Mesenteric fat pad (tissue), 1 donor: ENCODE measurements around the gene C1orf122. TPM values are rescaled to one million over a fixed set of nuclear protein-coding genes. Genes with fewer than 3 reads are reported as not detected.
A peak's percentile ranks its signal among the peaks of the same experiment; 100 is the strongest.
"Not testable (repeated sequence)": the region's sequence is repeated elsewhere in the genome, so short reads cannot be mapped to it uniquely, and the experiment has no call there.

Experiments
- DNase-seq: peaks from one replicate; pipeline ENCODE4 v3.0.0-alpha.2; 2020; ENCODE audit warnings: low spot score
- long read RNA-seq: library from polyadenylated mRNA; unstranded; transcript quantifications from one replicate; pipeline ENCODE4 v2.0.0, GENCODE V29; 2020
- total RNA-seq: library from RNA; stranded (reverse); fragmentation: NEBNext Ultra II Directional; extraction: Animal tissue kit (Norgen Biotek cat#: 25700); gene quantifications from one replicate; pipeline ENCODE4 v1.2.1, GENCODE V29; 2021
- donor health status: DM: yes; HTN: yes; CAD: no.

C1orf122 gene
- total RNA-seq: 44.9 TPM
- long read RNA-seq, partial matches to known transcripts: 0 of 3 reads
- long read RNA-seq, other reads (novel, unspliced or antisense): 0 of 3 reads

- peak; percentile 99 for DNase-seq
Observed at GRCh38 chr1:37807555-37808368, at the start of gene C1orf122, which contains the start of gene YRDC. Gene C1orf122, plus strand, starts transcription at chr1:37807790. Its CDS starts 615 bp downstream, at chr1:37808405. Gene YRDC, minus strand, starts transcription at chr1:37808208. Its CDS starts 28 bp downstream, at chr1:37808180.

DNA sequence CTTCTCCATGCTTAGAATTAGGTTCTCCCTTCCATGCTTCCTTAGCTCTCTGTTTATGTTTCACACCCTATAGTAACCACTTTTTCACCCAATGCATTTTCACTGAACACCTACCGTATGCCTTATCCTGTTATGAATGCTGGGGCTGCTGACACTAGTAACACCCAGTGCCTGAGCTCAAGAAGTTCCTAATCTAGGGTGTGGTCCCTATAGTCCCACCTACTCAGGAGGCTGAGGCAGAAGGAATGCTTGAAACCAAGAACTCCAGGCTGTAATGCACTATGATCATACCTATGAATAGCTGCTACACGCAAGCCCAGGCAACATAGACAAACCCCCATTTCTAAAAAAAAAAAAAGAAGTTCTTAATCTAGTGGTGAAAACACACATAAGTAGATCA is 48.1 kb upstream of the C1orf122 start:
- no peak for DNase-seq

- DNase-seq: peak; percentile 77
Observed at GRCh38 chr1:37761416-37762095, 46.0 kb upstream of the C1orf122 start.

- DNase-seq: peak; percentile 81
Observed at GRCh38 chr1:37762516-37762915, 45.1 kb upstream of the C1orf122 start.

GRCh38 chr1:37763791-37764413 is 43.7 kb upstream of the C1orf122 start:
- peak; percentile 55 for DNase-seq

- peak; percentile 76 for DNase-seq
Observed at GRCh38 chr1:37764414-37764825, 43.2 kb upstream of the C1orf122 start.

DNA sequence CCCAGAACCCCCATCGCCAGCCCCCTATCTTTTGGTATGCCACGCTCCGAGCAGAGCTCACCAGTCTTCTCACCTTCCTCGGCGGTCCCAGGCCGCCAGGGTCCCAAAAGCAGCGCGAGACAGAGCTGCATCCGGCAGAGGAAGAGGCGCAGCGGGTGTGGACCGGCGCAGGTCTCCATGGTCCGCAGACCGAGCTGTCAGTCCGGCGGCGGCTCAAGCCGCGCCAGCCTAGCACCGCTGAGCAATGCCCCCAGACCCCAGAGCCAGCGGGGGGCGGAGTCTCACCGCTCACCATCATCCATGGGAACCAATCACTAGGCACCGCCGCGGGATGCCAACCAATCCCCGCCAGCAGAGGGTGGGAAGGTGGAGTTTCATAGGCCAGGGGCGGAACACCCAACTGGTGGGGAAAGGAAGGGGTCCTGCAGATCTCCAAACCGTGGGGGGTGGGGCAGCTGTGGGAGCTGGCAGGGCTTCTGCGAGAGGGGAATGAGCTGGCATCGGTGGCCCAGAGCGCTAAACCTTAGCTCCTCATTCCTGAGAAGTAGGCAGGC is 42.6 kb upstream of the C1orf122 start, which contains the start of gene EPHA10:
TSS of gene EPHA10 (minus strand) at position 233 of the 554 bp plus-strand sequence. CDS start at position 179, 54 bp downstream.
- DNase-seq: peak; percentile 83

GRCh38 chr1:37765916-37766664 is 41.5 kb upstream of the C1orf122 start:
- peak; percentile 84 for DNase-seq

GRCh38 chr1:37767488-37767887 is 40.1 kb upstream of the C1orf122 start:
- DNase-seq: no peak

DNA sequence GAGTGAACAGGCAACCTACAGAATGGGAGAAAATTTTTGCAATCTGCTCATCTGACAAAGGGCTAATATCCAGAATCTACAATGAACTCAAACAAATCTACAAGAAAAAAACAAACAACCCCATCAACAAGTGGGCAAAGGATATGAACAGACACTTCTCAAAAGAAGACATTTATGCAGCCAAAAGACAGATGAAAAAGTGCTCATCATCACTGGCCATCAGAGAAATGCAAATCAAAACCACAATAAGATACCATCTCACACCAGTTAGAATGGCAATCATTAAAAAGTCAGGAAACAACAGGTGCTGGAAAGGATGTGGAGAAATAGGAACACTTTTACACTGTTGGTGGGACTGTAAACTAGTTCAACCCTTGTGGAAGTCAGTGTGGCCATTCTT is 36.1 kb upstream of the C1orf122 start:
- not testable (repeated sequence) for DNase-seq

DNA sequence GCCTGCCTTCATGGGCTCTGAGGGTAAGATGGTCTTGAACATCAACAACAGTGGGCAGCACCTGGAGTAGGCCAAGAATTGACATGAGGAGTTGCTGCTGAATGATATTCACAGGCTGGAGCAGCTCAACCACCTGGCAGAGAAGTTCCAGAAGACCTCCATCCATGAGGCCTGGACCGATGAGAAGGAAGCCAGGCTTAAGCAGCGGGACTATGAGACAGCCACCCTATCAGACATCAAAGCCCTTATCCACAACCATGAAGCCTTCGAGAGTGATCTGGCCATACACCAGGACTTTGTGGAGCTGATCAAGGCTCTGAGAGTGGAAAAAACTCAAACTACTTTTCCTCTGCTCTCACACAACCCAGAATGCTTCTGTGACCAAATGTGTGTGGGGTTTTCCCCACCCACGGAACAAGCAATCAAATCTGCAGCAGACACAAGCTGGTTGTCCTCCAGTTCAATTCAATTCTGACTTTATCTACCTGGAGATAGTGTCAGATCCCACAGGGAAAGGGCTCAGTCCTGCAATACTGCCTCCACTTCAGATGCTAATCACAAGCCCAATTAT is 30.6 kb upstream of the C1orf122 start:
- DNase-seq: no peak

GRCh38 chr1:37778654-37779053 is 28.9 kb upstream of the C1orf122 start:
- DNase-seq: no peak

- DNase-seq: no peak
Observed at GRCh38 chr1:37782491-37782890, 25.1 kb upstream of the C1orf122 start.

GRCh38 chr1:37792943-37793686 is 14.5 kb upstream of the C1orf122 start:
- peak; percentile 85 for DNase-seq

DNA sequence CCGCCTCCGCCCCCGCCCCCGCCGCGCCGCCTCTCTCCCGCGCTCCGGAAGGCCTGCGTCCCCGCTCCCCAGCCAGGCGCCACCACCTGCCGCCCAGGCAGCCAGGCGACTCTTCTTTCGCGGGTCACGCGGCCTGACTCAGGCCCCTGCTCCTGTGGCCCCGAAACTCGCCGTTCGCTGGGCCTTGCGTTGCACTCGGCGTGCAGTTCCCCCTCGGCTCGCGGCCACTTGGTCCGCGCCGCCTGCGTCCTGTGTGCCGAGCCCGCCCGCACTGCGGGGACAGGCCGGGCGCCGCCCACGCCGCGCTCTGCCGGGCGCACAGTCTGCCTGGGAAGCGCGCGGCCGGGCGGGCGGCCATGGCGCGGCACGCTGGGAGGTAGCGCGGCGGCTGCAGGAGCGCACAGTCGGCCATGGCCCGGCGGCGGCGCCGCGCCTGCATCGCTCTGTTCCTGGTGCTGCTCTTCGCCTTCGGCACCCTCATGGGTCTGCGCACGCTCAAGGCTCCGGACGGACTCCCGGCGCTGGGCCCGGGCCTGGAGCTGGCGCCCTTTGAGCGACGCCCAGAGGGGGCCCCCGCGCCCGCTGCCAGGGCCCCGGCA is 13.7 kb upstream of the C1orf122 start, which contains the start of gene MANEAL:
TSS of gene MANEAL (plus strand) at position 75 of the 599 bp plus-strand sequence. CDS start at position 411, 336 bp downstream.
- DNase-seq: peak; percentile 88

DNA sequence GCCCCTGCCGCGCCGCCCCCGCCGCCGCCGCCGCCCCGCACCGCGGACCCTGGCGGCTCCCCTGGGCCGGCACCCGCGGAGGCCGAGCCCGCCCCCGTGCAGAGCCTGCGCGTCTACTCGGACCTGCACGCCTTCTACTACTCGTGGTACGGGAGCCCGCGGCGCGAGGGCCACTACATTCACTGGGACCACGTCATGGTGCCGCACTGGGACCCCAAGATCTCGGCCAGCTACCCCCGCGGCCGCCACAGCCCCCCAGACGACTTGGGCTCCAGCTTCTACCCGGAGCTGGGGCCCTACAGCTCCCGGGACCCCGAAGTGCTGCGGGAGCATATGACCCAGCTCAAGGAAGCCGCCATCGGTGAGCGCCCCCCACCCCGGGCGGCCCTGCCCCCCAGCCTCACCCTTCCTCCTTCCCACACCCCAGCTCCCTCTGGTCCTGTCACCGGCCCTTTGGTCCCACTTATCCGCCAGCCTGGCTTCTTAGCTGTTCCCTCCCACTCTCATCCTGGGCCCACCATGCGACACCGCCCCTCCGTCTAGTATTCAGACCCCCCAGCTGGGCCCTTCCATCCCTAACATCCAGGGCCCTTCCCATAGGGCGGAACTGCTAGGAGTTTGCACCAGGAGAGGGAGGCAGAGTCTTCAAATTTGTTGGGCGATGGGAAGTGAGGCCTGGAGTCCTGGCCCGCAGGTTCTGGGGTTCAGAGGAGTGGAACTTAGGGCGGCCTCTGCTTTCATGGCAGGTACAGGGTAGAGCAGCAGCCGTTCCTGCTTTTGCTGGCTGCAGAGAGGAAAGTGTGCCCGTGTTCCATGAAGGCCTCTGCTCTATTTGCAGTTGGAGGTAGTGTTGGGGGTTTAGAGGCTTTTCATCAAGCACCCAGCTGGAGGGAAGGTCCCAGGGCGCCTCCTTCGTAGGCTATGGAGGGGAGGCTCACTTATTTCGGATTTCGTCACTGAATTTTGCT is 12.9 kb upstream of the C1orf122 start:
- peak; percentile 80 for DNase-seq

DNA sequence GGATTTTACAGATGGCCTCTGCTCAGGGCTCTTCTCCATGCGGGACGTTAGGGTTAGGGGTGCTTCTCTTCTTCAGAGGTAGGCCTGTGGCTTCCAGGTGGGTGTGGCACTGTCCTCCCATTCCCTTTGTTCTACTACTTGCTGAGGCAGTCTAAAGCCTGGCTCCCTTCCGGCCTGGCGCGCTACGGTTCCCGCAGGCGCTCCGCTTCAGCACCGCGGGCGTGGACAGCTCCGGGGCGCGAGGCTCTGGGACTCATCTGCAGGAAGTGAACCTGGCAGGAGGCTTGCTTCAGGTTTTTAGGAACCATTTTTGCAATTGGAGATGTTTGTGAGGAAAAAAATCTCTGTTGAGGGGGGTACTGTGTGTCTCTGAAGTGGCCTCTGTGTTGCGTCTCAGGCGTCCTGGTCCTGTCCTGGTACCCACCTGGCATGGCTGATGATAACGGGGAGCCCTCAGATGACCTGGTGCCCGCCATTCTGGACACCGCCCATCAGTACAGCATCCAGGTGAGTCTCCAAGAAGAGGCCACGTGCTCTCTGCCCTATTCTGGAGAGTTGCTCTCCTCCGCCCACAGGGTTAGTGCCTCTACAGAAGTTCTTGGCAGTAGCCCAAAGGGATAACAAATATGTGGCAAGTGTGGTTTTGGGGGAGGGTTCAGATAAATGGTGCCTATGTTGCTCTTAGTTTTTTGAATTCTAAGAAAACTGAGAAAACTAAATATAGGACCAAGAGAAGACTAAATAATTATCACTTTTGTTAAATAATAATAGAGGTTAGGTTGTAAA is 12.1 kb upstream of the C1orf122 start:
- DNase-seq: peak; percentile 91
